GM23338 (cell line): ENCODE measurements around the gene MAPK14. TPM values are rescaled to one million over a fixed set of nuclear protein-coding genes. Genes with fewer than 3 reads are reported as not detected.

ENCODE experiments used
- CREB1 ChIP-seq: fragments of 250-450 bp; sonication (Bioruptor Pico); IDR thresholded peaks from 2 replicates; pipeline ENCODE4 v1.5.0; 2020; ENCODE audit warnings: low read depth, mild to moderate bottlenecking, moderate library complexity
- CTCF ChIP-seq, 2 experiments: fragments of 200-600 bp in 1 of 2; sonication (generic) in 1 of 2; conservative IDR thresholded peaks; 2 replicates each; pipeline versions ENCODE4 v1.5.1 to v1.6.1; 2016 to 2017; ENCODE audit warnings: antibody characterized with exemption in 2 of 2, low read depth in 2 of 2, mild to moderate bottlenecking in 2 of 2, moderate library complexity in 1 of 2
- EZH2 ChIP-seq: fragments of 200-600 bp; sonication (generic); IDR thresholded peaks from one replicate; pipeline ENCODE4 v1.8.0; 2017; ENCODE audit warnings: antibody characterized with exemption, mild to moderate bottlenecking, low read depth; ENCODE audit not compliant: unreplicated experiment
- EZH2phosphoT487 ChIP-seq: fragments of 200-600 bp; sonication (generic); IDR thresholded peaks from one replicate; pipeline ENCODE4 v1.8.1; 2018; ENCODE audit warnings: antibody characterized with exemption; ENCODE audit not compliant: unreplicated experiment
- POLR2AphosphoS5 ChIP-seq: IDR thresholded peaks from 2 replicates; pipeline ENCODE4 v1.6.1; 2016; ENCODE audit warnings: antibody characterized with exemption, low read depth
- ZNF331 ChIP-seq: fragments of 250-450 bp; sonication (Bioruptor Pico); IDR thresholded peaks from 2 replicates; pipeline ENCODE4 v1.5.0; 2020; ENCODE audit warnings: low read depth, mild to moderate bottlenecking, moderate library complexity
- ZNF462 ChIP-seq: fragments of 250-450 bp; sonication (Bioruptor Pico); IDR thresholded peaks from 2 replicates; pipeline ENCODE4 v1.5.0; 2020; ENCODE audit warnings: mild to moderate bottlenecking, moderate library complexity
- polyA plus RNA-seq: library from polyadenylated mRNA; unstranded; fragments of >200 nt; fragmentation: Nextera tagmentation; extraction: Ambion mirVana; gene quantifications from 2 replicates; pipeline ENCODE4 v1.2.1, GENCODE V29; 2016
- total RNA-seq: library from RNA; depleted of rRNA; stranded (reverse); fragments of >200 nt; shearing (Covaris generic); gene quantifications from 2 replicates; pipeline ENCODE4 v1.2.3, GENCODE V29; 2014
- TF ChIP-seq, protein P1 (sequence below): IDR thresholded peaks from one replicate; pipeline ENCODE4 v1.6.1; 2018; ENCODE audit warnings: antibody characterized with exemption; ENCODE audit not compliant: unreplicated experiment

The MAPK14 gene
- total and polyA plus RNA-seq, 2 experiments from 2014 or later, result 8.8 to 44.5 TPM

DNA sequence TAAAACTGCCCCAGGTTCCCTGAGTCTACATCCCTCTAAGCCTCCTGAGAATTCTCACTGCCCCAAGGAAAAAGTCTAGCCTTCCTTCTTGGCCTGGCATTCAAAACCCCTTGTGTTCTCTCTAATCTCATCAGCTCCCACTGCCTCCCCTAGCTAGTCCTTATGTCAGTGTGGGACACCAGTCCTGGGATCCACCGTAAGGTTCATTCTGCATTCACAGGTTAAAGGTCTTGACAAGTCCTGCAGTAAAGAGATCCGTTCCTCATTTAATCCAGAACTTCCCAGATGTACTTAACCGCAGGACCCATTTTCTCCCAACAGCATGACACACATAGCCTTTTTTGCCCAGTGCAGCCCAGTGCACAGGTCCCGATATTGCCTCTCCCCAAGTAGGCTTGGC is 114.4 kb downstream of the MAPK14 start (continued):
- no peak for TF ChIP-seq ZNF462 (CRISPR knock-in tag)
- no peak for TF ChIP-seq ZNF331 (CRISPR knock-in tag)
- no peak for TF ChIP-seq CTCF (conservative IDR thresholded peaks at IDR 0.05; ENCODE audit: low read depth in 2 of 2)
- TF ChIP-seq CREB1, result no peak
- TF ChIP-seq, protein P1, sequence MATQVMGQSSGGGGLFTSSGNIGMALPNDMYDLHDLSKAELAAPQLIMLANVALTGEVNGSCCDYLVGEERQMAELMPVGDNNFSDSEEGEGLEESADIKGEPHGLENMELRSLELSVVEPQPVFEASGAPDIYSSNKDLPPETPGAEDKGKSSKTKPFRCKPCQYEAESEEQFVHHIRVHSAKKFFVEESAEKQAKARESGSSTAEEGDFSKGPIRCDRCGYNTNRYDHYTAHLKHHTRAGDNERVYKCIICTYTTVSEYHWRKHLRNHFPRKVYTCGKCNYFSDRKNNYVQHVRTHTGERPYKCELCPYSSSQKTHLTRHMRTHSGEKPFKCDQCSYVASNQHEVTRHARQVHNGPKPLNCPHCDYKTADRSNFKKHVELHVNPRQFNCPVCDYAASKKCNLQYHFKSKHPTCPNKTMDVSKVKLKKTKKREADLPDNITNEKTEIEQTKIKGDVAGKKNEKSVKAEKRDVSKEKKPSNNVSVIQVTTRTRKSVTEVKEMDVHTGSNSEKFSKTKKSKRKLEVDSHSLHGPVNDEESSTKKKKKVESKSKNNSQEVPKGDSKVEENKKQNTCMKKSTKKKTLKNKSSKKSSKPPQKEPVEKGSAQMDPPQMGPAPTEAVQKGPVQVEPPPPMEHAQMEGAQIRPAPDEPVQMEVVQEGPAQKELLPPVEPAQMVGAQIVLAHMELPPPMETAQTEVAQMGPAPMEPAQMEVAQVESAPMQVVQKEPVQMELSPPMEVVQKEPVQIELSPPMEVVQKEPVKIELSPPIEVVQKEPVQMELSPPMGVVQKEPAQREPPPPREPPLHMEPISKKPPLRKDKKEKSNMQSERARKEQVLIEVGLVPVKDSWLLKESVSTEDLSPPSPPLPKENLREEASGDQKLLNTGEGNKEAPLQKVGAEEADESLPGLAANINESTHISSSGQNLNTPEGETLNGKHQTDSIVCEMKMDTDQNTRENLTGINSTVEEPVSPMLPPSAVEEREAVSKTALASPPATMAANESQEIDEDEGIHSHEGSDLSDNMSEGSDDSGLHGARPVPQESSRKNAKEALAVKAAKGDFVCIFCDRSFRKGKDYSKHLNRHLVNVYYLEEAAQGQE, result no peak
- TF ChIP-seq POLR2AphosphoS5, result no peak
- no peak for TF ChIP-seq EZH2
- no peak for TF ChIP-seq EZH2phosphoT487
